GM18517 (cell line): ENCODE results near the gene KCNIP3.
A peak's percentile ranks its signal among the peaks of the same experiment; 100 is the strongest.

ENCODE experiments used
- ATAC-seq: cut with Tn5 transposase; IDR thresholded peaks from one replicate; pipeline ENCODE4 v1.9.1; 2021; ENCODE audit warnings: mild to moderate bottlenecking, moderate library complexity; ENCODE audit not compliant: unreplicated experiment

KCNIP3 gene

DNA sequence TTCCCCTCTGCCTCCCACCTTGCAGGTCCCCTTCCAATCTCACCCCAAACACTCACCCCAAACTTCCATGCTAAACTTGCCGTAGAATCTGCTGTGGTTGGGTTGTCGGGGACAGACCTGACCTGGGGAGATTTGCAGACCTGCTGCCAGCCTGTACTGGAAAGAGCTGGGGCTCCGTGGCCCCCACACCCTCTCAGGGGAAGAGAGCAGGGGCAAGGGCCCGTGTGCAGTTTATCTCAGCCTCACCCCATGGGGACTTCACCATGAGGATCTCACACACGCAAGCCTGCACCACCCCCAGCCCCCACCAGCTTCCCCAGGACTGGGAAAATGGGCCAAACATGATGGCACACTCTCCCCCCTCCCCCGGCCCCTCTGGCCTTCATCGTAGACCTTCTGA, 30.7 kb downstream of the KCNIP3 start:
- no peak for ATAC-seq

DNA sequence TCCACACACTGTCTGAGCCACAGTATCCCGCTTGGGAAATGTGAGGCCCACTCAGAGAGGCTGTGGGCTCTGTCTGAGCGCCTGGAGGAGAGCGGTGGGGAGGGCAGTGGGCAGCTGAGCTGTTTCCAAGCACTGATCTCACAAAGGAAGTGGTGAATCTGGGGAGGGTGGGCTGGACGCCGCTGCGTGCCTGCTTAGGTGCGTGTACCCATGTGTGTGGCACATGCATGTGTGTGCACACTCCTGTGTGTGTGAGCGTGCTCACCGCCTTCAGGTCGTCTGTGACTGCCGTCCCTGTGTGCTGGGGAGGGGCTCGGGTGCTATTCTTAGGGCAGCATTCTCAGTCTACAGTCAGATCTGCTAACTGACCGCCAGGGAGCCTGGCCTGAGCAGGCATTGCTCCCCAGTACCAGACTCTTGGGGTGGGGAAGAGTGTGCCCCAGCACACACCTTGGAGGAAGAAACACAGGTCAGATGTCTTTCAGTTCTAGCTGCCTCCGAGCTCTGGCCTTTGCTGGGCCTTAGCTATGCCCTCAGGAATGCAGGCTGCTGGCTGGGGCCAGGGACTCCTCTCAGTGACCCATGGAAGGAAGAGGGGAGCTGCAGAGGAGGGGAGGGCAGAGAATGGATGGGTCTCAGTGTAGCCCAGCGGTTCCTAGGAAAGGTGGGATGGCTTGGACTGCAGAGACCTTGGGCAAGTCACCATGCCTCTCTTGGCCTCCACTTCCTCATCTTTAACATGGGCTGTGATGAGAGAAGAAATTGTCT, 31.4 kb downstream of the KCNIP3 start:
- ATAC-seq, result no peak

DNA sequence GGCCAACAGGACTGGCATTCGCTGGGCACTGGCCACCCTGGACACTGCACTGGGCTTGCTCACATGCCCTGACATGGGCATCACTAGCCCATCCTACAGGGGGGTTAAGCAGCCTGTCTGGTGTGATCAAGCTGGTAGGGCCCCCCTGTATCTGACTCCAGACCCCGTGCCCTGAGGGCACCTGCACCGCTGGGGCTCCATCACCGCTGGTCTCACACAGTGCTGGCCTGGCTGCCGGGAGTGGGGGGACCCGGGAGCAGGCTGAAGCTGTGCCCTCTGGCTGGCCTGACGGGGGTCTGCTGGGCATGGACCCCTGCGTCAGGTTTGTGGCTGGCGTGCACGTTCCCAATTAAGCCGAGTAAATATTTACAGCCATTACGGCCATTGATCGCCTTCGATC, 32.3 kb downstream of the KCNIP3 start:
- no peak for ATAC-seq

DNA sequence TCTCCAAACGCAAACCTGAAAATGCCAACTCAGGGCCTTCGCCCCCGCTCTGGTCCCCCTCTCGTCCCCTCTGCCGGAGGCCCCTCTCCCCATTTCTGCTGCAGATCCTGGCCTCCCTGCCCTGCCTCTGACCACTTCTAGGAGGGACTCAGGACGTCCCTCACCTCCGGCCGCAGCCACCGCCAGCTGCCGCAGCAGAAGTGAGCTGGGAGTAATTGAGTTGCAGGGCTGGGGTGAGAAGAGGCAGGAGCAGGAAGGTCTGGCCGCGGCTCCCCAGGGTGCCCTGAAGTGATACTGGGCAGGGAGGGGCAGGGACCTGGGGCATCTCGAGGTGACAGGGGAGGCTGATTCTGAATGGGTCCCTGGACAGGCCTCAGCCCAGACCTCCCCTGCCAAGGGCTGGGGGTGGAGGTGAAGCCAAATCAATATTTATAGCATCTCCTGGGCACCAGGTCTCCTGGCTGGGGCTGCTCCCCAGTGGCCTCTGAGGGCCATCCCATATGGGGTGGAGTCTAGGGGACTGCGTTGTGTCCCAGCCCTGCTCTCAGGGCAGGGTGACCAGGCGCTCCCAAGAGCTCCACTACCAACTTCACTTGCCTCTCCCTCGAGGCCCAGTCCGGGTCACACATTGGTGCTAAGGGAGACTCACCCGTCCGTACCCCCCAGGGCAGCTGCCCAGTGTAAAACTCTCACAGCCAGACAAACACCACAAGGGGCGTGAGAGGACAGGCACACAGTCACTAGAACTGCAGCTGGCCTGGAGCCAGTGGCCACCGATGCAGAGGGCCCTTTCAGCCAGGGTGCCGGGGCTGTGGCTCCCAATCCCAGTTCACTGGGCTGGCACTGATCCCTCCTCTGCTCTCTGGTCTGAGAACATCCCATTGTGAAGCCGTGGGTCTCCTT, 33.0 kb downstream of the KCNIP3 start:
- ATAC-seq, result no peak

DNA sequence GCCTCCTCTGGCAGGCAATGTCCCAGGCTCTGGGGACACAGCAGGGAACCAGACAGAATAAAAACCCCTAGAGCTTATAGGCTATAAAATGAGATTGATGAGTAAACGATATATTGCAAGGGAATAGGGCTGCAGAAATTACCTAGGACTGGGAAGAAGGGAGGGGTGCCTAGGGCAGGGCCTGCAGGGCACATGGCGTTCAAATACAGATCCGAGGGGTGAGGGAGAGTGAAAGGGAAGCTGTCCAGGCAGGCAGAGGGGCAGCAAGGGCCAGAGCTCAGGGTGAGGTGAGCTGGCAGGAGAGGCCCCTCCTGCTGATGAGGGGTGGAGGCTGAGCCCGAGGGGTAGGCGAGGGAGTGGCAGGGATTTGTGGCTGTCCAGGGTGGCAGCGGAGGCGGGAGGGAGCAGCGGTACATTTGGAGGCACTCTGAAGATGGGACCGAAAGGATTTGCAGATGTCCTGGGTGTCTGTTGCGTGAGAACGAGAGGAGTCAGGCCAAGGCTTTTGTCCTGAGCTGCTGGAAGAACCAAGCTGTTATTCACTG, 33.7 kb downstream of the KCNIP3 start:
- ATAC-seq, result no peak

DNA sequence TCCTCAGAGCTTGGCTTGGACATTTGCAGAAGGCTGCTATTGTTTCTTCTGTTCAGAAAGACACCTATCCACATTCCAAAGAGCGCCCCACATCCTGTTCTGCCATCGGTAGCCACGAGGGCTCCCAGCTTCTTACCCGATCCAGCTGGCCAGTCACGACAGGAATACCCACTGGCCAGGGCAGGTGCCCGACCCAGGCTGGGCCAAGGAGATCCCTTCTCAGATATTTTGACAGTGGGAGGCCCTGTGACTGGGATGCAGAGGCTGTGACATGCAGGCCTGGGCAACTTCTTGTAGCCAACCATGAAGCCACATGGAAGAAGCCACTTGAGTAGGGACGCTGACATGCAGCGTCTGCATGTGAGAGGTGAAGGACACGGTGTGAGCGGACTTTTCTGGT, 34.5 kb downstream of the KCNIP3 start:
- ATAC-seq, result no peak

DNA sequence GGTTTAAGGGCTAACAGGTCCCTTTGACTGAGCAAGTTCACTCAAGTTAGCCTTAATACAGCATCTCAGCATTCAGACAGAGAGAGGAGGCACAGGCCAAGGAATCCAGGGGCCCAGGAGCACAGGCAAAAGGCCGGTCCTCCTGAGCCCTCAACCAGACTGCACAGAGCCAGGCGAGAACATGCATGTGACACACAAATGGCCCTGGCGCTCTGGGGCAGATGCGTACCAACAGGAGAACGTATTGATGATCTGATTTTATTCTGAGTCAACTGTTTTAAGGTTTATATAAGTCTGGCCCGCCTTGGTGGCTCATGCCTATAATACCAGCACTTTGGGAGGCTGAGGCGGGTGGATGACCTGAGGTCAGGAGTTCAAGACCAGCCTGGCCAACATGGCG, 34.9 kb downstream of the KCNIP3 start:
- ATAC-seq, result no peak

DNA sequence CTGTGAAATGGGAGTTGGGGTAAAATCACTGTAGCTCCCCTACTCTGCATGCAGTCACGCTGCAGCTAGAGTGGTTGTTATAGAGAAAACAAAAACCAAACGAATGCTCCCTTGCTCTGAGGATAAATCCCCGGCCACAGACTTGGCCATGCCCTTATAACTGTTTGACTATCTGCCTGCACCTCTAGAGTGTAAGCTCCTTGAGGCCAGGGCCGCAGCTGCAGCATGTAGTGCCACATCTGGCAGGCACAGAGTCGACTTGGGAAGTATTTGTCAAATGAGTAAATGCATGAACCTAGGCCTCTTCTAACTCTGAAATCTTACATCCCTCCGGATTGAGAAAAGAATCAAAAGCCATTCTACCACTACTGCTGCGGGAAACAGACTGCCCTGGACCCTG, 35.9 kb downstream of the KCNIP3 start:
- no peak for ATAC-seq

DNA sequence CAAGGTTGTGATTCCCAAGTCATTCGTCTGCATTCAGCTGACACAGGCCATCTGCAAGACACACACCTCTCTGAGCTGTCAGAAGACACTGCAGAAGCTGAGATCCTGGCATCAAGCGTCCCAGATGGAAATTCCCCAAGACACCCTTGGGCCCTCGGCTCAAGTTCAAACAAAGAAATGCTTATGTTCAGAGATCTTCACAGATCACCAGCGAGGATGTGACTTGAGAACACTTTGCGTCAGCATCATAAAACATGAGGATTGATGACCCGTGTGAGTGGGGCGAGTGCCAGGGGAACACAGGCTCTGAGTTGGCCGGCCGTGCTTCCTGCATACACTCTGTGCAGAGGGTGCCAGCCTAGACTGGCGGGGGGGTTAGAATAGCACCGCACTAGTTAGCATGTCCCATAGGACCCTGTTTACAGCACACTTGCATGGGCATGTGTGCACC, 36.8 kb downstream of the KCNIP3 start:
- ATAC-seq, result no peak

DNA sequence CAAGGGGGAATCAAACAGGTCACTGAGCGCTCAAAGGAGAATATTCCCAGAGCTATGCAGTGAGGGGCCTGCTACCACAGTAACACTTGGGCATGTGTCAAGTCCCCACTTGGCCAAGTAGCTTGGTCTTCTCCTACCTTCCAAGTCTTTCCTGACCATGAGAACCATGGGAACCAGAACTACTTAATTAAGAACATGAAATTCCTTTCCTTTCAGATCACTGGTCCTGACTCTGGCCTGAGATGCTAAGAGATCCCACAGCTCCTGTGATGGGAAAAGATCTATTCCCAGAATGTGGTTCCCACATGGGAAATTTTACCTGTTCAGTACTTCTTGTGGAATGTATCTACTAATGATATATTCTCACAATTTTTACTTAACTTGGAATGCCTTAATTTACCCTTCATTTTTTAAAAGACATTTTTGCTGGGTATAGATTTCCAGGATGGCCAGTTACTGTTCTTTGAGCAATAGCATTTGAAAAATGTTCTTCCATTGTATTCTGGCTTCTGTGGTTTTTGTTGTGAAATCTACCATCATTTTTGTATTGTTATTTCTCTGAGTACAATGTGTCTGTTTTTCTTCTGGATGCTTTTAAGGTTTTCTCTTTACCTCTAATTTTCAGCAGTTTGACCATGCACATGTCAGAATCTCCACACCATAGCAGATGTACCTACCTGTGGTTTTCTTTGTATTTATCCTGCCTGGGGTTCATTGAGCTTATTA, 37.9 kb downstream of the KCNIP3 start:
- ATAC-seq, result no peak

DNA sequence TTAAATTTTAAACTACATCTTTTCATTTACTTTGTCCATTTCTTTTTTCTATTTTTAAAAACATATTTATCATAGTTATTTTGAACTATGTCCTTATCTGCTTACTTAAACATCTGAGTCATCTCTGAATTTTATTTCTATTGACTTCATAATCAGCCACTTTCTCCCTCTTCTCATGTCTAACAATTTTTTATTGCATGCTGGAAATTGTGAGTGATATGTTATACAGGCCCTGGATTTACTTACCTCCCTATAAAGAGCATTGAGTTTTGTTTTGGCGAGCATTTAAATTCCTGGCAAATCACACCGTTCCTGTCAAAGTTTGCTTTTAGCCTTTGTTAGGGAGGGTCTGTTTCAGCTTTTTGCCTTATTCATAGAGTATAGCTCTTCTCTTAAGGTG, 39.3 kb downstream of the KCNIP3 start:
- ATAC-seq, result no peak

DNA sequence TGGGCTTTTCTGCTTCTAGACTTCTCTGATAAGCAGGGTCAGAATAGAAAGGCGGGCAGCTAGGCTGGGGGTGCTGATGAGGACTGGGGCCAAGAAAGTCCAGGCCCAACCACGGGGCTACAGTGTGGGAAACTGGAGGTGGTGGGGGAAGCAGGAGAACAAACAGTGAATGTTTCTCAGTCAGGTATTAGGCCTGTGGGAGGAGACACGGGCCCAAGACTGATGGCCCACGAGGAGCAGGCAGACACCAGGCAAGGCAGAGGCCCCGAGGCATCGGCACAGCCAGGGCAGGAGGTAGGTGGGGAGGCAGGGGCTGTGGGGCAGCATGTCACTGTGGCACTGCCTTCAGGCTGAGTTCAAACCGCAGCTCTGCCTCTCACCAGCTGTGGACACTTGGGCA, 40.7 kb downstream of the KCNIP3 start:
- ATAC-seq, result no peak

DNA sequence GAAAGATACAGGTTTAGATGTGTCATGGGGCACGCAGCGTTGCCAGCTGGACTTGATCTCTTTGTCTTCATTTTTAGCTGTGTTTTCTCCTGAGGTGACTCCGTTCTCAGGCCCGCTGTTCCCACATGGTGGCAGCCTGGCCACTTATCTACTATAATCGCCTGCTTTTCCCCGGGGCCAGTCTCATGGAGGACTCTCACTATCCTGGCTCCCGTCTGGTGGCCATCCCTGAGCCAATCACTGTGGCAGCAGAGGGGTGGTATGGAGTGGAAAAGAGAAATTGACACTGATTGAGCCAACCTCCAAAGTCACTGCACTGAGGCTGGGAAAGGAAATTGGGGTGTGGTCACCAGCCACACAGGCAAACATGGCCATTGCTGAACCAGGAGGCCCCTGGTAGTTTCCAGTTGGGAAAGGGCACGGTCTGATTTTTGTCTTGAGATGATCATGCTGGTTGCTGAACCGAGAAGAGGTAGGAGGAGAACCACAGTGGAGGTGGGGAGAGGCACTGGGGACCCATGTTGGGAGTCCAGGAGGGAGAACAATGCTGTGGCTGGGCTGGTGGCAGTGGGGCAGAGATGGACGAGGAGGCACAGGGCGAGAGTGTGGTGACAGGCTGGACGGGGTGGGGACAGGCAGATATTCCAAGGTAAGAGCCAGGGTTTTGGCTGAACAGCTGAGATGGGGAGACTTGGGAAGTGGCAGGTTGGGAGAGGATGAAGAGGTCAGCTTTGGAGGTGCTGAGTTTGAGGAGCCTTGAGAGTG, 45.6 kb downstream of the KCNIP3 start:
- ATAC-seq, result no peak

DNA sequence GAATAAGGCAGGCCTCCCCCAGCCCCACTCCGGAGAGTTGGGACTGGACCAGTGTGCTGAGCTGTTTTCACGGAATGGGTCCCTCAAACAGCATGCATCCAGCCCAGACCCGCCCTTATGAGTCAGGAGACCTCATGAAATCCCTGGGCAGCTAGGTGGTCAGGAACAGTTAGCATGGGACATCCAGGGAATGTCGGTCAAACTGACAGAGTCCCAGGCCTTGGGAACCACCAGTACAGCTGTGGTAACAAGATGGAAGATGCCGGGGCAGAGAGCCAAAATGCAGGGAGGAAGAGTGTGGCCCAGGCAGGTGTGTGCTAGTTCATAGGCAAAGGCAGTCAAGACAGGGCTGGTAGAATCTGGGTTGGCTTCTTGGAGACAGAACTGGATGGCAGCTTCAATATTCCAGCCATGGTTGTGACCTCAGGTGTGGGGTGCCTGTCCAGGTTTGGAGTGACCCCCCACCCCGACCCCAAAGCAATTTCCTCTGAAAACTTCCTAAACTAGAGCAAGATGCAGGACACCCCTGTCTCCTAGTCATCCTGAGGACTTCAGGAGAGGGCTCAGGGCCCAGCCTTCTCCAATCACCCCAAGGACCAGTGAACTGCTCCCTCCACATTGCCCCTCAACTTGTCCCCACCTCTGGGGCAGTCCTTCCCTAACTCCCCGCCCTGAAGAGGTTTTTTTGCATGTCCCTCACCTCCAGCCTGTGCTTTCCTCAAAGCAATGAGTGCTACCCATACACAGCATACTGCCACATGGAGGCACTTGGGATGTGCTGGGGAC, 46.5 kb downstream of the KCNIP3 start:
- no peak for ATAC-seq

DNA sequence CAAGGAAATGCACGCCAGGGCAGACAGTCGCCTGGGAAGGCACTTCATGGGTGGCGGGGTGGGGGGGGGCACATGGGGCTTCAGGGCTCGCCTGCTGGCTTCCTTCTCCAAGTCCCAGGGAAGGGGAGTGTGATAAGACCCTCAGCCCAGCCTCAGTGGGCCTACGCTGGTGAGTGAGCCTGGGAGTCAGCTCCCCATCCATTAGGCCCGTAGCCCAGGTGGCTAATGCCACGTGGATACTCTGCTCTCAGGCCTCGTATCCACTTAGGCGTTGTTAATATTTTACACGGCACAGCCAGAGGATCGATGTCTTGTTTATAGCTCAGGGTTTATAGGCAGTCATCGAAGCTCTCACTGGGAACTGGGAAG, 47.1 kb downstream of the KCNIP3 start:
- ATAC-seq, result no peak

DNA sequence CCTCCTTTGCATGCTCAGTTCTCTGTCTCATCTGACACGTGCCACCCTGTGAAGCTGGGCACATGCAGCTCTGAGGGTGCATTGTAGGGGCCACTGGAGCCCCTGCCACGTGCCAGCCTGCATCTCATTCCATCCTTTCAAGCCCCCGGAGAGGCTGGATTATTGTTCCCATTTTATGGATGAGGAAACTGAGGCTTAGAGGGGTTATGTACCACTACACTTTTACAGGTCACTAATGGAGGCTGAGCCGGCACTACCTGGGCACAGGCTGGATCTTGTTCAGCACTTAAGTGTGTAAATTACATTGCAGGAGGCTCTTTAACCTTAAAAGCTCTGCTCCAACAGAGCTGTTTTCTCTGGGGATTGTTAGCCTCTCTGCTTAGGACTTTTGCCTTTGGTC, 47.5 kb downstream of the KCNIP3 start:
- no peak for ATAC-seq

DNA sequence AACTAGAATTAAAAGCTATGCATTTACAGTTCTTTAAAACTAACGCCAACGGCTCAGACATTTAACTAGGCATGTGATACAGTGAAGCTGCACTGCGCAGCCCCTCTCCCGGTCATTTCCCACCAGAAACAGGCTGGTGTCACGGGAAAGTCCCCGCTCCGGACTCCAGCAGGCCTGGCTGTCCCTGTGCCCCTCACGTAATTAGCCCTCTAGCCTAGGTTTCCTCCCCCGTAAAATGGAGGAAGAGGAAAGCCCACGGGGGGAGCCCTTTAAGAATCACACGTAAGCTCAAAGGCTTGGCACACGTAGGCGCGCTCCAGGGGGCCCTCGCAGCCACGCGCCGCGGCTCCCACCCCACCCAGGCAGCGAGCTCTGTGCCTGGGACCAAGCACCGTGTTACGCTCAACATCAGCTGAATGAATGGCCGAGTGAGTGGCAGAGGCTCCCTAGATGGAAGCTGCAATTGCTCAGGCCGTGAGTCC, 48.0 kb downstream of the KCNIP3 start:
- peak; percentile 34 for ATAC-seq

DNA sequence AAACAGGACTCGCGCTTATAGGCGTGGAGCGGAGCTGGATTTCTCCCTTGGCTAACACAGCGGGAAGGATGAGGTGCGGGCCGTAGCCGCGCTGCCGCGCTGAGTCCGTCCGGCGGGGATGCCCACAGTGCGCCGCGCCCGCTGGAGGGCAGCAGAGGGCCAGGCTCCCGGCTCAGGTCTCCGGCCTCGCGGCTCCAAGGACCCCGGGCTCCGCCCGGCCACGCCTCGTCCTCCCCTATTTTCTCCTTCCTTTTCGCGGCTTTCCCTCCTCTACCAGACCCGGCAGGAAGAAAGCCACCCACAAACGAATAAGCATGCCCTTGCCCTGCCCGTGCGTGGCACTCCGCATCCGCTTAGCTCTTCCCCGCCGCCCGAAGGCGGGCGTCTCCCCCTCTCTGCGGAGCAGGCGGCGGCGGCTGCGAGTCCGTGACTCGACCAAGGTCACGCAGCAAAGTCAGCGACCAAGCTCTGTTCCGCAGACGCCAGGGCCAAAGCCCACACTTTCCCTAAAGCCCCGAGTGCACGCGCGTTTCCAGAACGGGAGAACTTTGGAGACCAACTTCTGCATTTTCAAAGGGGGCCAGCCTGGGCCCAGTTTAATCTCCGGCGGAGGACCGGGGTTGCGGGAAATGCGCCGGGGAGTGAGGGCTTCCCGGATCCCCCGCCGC, 48.5 kb downstream of the KCNIP3 start:
- ATAC-seq, result peak; percentile 52

DNA sequence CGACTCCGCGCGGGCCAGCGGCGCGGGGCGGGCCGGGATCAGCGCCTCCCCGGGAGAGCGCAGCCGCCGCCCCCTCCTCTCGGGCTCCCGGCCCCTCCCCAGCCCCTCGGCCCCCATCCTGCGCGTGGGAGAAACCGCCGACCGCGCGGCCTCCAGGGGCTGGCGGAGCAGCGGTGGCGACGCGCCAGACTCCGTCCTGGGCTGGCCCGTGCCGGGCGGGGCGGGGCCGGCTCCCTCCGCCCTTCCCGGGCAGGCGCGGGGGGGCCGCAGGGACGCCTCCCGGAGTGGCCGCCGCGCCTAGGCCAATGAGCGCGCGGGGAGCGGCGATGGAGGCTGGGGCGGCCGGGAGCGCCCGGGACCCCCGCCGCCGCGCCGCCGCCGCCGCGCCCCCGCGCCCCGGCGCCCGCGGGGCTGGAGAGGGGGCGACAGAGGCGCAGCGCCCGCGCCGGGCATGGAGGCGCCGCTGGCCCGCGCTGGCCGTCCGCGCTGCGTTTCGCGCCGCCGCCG, 49.1 kb downstream of the KCNIP3 start:
- no peak for ATAC-seq
